GM18867 (cell line): ENCODE measurements around the gene STX10.

ENCODE experiments used
- ATAC-seq: cut with Tn5 transposase; IDR thresholded peaks from one replicate; pipeline ENCODE4 v1.9.1; 2021; ENCODE audit warnings: mild to moderate bottlenecking, moderate library complexity; ENCODE audit not compliant: unreplicated experiment

The STX10 gene

DNA sequence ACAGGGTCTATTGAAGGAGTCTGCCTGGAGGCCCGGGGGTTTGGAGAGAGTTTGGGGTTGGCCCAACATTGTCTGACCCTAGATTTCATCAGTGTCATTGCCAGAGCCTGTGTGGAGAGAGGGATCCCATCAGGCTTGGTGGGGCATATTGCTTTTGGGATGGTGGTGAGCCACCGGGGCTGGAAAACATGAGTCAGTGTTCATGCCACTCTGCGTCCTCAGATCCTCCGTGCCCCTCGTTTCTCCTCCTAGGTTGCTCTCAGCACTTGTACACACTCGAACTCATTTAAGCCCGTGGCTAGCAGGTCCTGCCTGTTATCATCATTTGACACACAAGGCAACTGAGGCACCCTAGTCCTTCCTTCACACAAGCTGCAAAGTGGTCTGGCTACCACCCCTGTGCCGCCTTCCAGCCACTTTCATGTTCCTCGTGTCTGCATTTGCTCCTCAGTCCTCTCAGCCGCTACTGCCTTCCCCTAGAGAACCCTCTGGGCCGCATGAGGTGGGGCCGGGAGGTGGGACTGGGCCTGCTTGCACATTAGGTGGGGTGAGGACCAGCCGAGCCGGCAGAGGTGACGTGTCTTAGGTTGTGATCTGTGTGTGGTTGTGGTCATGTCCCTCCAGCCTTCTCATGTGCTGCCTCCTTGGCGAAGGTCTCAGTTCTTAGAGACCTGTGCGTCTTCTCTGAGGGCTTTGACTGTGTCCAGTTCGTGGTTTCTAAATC, 28.5 kb downstream of the STX10 start:
- ATAC-seq = no peak

DNA sequence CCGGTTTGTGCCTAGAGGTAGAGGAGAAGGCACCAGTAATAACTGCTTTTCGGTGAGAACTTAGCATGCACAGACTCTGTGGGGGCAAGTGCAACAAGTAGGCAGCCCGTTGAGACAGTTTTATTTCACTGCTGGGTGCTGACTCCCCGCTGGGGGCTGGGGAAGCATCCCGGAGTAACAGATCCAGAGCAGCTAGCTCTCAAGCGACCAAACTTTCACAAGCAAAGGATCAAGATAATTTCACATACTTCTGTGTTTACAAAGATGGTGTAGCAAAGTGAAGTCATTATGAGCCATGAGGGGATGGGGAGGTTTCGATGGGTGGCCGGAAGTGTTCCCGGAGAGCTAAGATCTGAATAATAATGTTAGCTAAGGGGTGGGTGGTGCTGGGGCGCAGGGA, 29.4 kb downstream of the STX10 start:
- ATAC-seq = no peak

GRCh38 chr19:13120031-13120430, 30.1 kb downstream of the STX10 start:
- no peak for ATAC-seq

DNA sequence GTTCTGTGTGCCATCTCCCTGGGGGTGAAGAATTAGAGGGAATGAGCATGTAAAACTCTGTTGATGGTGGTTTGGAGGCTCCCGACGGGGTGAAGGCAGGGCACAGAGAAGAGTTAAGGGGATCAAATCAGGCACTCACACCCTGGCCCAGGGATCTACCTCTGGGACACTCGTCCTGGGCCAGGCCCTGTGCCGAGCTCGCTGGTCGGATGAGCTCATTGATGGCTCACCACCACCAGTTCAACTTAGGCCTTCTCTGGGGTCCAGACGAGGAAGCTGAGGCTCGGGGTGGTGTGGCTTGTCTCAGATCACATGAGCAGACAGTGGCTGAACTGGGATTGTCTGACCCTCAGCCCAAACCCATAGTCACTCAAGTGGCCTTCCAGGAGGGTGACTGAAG, 30.5 kb downstream of the STX10 start:
- ATAC-seq = no peak

- ATAC-seq = peak; percentile 9
Measured at GRCh38 chr19:13118424-13119193, 31.6 kb downstream of the STX10 start.

DNA sequence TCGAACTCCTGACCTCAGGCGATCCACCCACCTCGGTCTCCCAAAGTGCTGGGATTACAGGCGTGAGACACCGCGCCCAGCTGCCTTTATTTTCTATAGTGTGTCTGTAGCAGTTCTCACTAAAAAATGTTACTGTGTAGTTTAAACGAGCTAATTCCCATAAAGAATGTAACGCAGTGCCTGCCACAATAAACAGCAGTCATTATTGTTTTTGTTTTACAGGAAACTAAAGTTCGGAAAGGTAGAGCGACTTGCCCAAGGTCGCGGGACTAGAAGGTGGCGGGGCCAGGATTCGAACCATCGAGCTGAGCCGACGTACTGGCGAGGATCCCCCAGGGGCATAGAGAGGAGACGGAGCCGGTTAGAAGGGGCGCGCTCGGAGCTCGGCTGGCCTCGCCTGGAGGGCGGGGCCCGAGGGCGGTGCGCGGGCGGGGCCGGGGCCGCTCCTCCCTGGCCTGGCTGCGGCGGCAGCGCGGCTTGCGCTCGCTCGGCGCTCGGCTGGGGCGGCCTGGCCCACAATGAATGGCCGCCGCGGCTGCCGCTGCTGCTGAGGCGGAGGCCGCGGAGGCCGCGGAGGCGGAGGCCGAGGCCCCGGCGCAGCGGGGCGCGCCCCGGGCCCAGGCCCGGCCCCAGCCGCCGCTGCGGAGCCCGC, 32.3 kb downstream of the STX10 start, which contains the start of gene NACC1:
TSS of gene NACC1 (plus strand) at position 493 of the 652 bp plus-strand sequence. CDS start 16,944 bp downstream, outside the sequence.
- peak; percentile 64 for ATAC-seq

DNA sequence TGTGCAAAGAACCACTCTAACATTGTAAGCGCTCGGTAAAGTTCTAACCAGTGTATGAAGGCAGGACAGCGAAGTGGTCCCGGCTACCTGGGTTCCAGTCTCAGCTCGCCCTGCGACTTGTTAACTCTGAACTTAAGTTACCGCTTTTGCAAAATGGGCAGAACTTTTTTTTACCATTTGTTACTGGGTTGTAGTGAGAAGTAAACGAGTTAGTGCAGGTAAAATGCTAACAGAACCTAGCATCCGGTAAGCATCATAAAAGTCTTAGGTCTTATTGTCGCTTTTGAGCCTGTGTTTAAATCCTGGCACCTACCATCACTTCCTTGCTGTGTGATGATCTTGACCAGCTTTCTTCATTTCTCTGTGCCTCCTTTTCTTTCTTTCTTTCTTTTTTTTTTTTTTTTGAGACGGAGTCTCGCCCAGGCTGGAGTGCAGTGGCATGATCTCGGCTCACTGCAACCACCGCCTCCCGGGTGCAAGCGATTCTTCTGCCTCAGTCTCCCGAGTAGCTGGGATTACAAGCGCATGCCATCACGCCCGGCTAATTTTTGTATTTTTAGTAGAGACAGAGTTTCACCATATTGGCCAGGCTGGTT, 32.9 kb downstream of the STX10 start:
- ATAC-seq = no peak

GRCh38 chr19:13116282-13117175, 33.6 kb downstream of the STX10 start, which contains the start of gene TRMT1:
TRMT1 (minus strand) TSS chr19:13116740; CDS start chr19:13116399, 341 bp downstream.
- ATAC-seq = peak; percentile 44

DNA sequence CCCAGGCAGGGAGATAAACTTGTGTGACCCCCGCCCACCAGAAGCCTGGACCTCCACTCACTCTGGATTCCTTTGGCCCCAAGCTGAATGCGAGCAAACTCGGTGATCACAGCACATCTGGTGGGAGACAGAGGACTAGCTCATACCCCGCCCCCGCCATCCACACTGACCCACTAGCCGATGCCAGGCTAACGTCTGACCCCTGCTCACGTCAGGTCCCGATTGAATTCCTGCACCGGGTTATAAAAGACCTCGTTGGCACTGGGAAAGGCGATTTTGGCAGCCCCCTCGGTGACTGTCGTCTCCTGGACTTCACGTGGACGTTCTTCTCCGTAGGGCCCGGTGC, 34.3 kb downstream of the STX10 start:
- ATAC-seq = no peak

GRCh38 chr19:13112555-13112954, 37.6 kb downstream of the STX10 start:
- ATAC-seq = no peak

DNA sequence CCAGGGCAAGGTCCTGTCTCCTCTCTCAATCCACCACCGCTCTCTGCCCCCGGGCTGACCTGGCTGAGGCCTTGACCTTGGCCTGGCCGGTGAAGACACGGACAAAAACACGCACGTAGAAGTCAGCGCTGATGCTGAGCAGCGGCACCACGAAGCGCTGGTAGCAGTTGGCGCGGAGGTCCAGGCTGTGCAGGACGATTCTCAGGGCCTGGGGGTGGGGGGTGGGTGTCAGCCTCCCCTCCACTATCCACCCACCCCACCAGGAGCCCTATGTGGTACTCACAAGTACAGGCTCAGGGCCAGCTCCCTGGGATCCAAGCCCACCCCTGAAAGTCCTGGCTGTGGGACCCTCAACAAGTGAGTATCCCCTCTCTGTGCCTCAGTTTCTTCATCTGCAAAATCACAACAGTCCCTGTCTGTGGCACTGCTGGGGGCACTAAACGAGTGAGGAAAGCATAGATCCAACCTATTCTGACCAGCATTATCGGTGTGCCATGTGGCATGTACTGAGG, 40.0 kb downstream of the STX10 start:
- no peak for ATAC-seq

DNA sequence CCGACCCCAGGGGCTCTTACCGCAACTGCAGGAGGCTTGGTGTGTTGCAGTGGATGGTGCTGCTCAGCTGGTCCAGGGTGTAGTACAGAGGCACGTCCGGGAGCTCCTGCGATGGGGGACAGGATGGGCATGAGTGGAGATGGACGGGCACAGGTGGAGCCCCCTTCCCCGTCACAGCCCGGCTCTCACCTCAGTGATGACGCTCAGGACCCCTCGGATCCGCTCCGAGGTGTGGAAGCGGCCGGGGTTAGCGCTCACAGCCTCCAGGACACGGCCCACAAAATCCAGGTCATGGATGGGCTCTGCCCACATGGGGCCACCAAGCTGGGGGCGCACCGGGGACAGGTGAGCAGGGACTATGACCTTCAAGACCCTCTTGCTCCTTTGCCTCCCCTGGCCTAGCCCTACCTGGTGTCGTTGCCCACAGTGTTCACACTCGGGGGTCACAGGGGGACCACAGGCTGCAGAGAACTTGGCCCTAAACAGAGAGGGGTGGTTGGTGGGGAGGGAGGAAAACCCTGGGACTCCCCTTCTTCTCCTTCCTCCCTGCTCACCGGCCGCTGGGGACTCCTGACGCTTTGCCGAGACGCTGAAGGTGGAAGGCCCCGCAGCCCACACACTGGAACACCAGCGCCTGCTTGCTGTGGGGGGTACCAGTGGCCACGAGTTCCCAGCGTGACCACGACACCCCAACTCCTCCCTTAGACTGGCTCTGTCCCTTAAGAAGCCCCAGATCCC, 40.6 kb downstream of the STX10 start:
- no peak for ATAC-seq

DNA sequence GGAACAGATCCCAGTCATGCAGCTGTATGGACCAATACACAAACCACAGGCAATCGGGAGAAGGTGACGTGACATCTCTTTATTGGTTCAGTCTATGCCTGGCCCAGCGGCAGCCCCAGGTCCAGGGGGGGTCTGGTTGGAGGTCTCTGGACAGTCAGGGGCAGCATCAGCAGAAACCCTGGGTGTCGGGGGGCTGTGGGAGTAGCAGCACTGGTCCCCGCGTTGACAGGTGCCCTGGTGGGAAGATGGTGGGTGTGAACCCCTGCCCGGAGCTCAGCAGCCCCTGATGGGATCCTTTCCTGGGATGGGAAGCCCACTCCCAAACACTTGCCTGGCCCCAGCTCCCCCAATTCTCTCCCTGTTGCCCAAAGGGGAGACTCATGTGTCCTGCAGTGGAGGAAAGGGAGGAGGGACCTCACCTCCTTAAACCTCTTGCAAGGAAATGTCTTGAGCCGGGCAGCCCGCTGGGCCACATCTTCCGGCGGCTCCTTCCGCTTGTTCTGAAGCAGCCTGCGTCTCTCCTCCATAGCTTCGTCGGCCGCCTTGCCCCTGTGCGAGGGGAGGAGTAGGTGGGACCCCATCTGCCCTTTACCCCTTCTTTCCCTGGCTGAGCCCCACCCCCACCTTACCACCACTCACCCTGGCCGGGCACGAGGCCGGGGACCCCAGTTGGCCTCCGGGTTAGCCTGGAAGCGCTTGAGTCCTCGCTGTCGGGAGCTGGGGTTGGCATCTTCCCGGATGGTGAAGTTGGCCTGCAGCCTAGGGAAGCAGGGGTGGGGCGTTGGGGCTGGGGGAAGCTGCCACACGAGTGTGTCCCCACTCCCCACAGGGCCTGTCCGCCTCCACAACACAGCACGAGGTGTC, 45.1 kb downstream of the STX10 start:
- ATAC-seq = no peak

DNA sequence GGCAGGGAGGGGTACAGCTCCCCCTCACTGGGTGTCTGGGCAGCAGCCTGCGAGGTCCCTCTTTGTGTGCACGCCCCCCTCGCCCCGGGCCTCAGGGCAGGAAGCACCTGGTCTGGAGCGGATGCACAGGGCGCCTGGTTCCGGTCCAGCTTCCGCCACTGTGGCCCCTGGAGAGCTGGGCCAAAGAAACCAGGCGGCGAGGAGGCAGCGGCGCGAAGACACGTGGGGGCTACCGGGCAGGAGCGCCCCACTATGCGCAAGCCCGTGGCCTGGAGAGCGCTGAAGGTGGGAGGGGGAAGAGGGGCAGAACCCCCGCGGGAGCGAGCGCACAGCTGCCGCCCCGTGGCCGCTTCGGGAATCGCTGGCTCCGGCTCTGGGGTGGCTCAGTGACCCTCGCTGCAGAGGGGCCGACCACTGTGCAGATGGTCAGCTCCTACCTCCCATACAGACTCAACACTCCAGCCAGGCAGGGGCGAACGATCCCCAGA, 45.8 kb downstream of the STX10 start:
- ATAC-seq = peak; percentile 28

- no peak for ATAC-seq
Measured at GRCh38 chr19:13103581-13104359, 46.4 kb downstream of the STX10 start.

- ATAC-seq = peak; percentile 45
Measured at GRCh38 chr19:13102666-13103580, 47.3 kb downstream of the STX10 start, which contains the start of gene LYL1. LYL1 (minus strand) TSS chr19:13102858; CDS start chr19:13101171, 1,687 bp downstream.

DNA sequence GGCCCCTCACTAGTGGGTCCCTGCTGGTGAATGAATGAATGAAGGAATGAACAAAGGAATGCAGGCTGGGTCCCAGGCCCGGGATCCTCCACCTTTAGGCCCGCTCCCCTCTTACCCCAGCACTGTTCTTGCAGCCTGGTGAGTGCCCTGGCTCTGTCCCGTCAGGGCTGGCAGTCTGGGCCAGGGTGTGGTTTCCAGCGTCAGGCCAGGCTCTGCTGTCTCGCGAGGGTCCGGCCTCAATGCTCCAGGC, 47.8 kb downstream of the STX10 start:
- no peak for ATAC-seq
